SK-N-DZ (cell line): ENCODE measurements around the gene RPL27A. TPM values are rescaled to one million over a fixed set of nuclear protein-coding genes. Genes with fewer than 3 reads are reported as not detected.
"Not testable (repeated sequence)": the region's sequence is repeated elsewhere in the genome, so short reads cannot be mapped to it uniquely, and the experiment has no call there.

Source experiments
- DNase-seq: peaks from one replicate; pipeline ENCODE4 v3.0.0-alpha.2; 2015; ENCODE audit warnings: low spot score
- polyA plus RNA-seq, 2 experiments: library from polyadenylated mRNA; depleted of rRNA; stranded (reverse); fragments of >200 nt; gene quantifications; 2 replicates each; pipeline ENCODE4 v1.2.3, GENCODE V29; 2014

The RPL27A gene
- 2,631 and 2,777 TPM in 2 replicates for polyA plus RNA-seq (2014; cell fraction: cytosol; rRNA removed)
- 785 and 949 TPM in 2 replicates for polyA plus RNA-seq (2014; cell fraction: nucleus; rRNA removed)

GRCh38 chr11:8682303-8683114 lies at the start of gene RPL27A, which contains the start of gene TRIM66:
Gene RPL27A, plus strand, starts transcription at chr11:8682792. Its CDS starts 22 bp downstream, at chr11:8682814.
Gene TRIM66, minus strand, starts transcription at chr11:8682665. Its CDS starts 10,391 bp downstream, at chr11:8672274.
- DNase-seq = peak; percentile 95

GRCh38 chr11:8634498-8634897 lies 48.1 kb upstream of the RPL27A start:
- DNase-seq = no peak

GRCh38 chr11:8636127-8636526 lies 46.5 kb upstream of the RPL27A start:
- no peak for DNase-seq

GRCh38 chr11:8638300-8638699 lies 44.3 kb upstream of the RPL27A start:
- DNase-seq = no peak

- DNase-seq = peak; percentile 64
These were observed 42.9 kb upstream of the RPL27A start for GRCh38 chr11:8639655-8640054.

GRCh38 chr11:8640267-8640906 lies 42.2 kb upstream of the RPL27A start:
- DNase-seq = peak; percentile 24

- no peak for DNase-seq
These were observed 41.3 kb upstream of the RPL27A start for GRCh38 chr11:8641332-8641731.

GRCh38 chr11:8642196-8642841 lies 40.3 kb upstream of the RPL27A start:
- DNase-seq = no peak

- no peak for DNase-seq
These were observed 35.7 kb upstream of the RPL27A start for GRCh38 chr11:8646873-8647272.

GRCh38 chr11:8649361-8649760 lies 33.2 kb upstream of the RPL27A start:
- DNase-seq = no peak

GRCh38 chr11:8650401-8650990 lies 32.1 kb upstream of the RPL27A start:
- no peak for DNase-seq

GRCh38 chr11:8652140-8652539 lies 30.5 kb upstream of the RPL27A start:
- no peak for DNase-seq

- DNase-seq = no peak
These were observed 28.1 kb upstream of the RPL27A start for GRCh38 chr11:8654503-8654902.

- no peak for DNase-seq
These were observed 26.3 kb upstream of the RPL27A start for GRCh38 chr11:8656291-8656690.

GRCh38 chr11:8658321-8659057 lies 24.1 kb upstream of the RPL27A start:
- no peak for DNase-seq

- DNase-seq = no peak
These were observed 21.4 kb upstream of the RPL27A start for GRCh38 chr11:8661001-8661795.

GRCh38 chr11:8665222-8665621 lies 17.4 kb upstream of the RPL27A start:
- DNase-seq = no peak

GRCh38 chr11:8670081-8670480 lies 12.5 kb upstream of the RPL27A start:
- not testable (repeated sequence) for DNase-seq

- DNase-seq = no peak
These were observed 11.4 kb upstream of the RPL27A start for GRCh38 chr11:8671193-8671612.

- DNase-seq = no peak
These were observed 10.9 kb upstream of the RPL27A start for GRCh38 chr11:8671651-8672062.
